Measurements from ENCODE around the gene ODAD2. TPM values are rescaled to one million over a fixed set of nuclear protein-coding genes. Genes with fewer than 3 reads are reported as not detected.

ODAD2 gene, protein sequence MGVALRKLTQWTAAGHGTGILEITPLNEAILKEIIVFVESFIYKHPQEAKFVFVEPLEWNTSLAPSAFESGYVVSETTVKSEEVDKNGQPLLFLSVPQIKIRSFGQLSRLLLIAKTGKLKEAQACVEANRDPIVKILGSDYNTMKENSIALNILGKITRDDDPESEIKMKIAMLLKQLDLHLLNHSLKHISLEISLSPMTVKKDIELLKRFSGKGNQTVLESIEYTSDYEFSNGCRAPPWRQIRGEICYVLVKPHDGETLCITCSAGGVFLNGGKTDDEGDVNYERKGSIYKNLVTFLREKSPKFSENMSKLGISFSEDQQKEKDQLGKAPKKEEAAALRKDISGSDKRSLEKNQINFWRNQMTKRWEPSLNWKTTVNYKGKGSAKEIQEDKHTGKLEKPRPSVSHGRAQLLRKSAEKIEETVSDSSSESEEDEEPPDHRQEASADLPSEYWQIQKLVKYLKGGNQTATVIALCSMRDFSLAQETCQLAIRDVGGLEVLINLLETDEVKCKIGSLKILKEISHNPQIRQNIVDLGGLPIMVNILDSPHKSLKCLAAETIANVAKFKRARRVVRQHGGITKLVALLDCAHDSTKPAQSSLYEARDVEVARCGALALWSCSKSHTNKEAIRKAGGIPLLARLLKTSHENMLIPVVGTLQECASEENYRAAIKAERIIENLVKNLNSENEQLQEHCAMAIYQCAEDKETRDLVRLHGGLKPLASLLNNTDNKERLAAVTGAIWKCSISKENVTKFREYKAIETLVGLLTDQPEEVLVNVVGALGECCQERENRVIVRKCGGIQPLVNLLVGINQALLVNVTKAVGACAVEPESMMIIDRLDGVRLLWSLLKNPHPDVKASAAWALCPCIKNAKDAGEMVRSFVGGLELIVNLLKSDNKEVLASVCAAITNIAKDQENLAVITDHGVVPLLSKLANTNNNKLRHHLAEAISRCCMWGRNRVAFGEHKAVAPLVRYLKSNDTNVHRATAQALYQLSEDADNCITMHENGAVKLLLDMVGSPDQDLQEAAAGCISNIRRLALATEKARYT
- under 1 TPM in 1 of 2 donors, not detected in 1; 0.10 TPM for total RNA-seq

DNA sequence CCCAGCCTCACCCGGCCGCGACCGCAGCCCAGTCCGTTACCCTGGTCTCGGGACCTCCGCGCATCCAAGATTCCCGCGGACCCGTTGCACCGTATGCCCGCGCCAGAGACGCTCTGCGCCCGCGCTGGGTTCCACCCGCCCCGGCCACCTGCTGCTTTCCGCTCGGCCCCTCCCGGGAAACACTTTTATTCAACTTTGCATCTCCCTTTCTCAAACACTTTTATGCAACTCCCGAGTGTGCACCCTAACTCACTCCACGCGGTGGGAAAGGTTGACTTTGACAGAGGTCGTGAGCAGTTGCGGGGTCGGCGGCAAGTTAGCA is at the start of gene ODAD2:
TSS of gene ODAD2 (minus strand) at position 126 of the 322 bp plus-strand sequence. CDS start 3,937 bp downstream, outside the sequence.
- peak within 1 kb of the TSS; percentile 88 to 95 for H3K4me3 Mint-ChIP-seq
- H3K27me3 Mint-ChIP-seq (ENCODE audit: low read depth): peaks cover 69% of the 10 kb centered on the region
- H3K4me1 Mint-ChIP-seq (ENCODE audit: low read depth): peaks cover 13% of the 10 kb centered on the region
- DNase-seq: no peak
- ATAC-seq (replicated peaks in 1 of 2): no peak
- no peaks in the 10 kb centered on the region for H3K9me3 Mint-ChIP-seq
- peak within 1 kb of the TSS; percentile 25 for H3K27ac Mint-ChIP-seq
- H3K36me3 Mint-ChIP-seq (ENCODE audit: insufficient read depth in 2 of 2): peaks cover 1 to 2% of the 10 kb centered on the region in 2 donors

DNA sequence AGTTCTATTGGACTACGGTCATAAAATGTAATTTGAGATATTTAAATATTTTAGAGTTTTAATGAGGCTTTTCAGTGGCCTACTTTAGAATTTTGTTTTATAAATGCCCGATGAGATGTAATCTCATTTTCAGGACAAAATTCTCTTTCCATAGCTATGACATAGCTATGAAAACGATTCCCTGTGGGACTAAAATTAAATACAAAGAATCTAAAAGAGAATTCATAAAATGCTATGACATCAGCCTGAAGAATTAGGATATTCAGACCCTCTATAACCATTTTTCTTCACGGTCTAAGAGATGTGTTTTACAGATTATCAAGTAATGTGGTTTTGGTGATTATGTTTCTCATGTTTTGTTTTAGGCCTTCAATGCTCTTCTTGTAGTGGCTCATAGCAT is 48.2 kb upstream of the ODAD2 start:
- Mint-ChIP-seq H3K27me3 (ENCODE audit: low read depth) (no peaks in the 10 kb centered on the region), H3K4me1 (ENCODE audit: low read depth) (no peaks in the 10 kb centered on the region), H3K36me3 (ENCODE audit: insufficient read depth in 2 of 2) (no peaks in the 10 kb centered on the region), H3K9me3 (peaks cover 0 to 2% of the 10 kb centered on the region in 2 donors), H3K4me3 (no peak overlapping the region), H3K27ac (no peak overlapping the region)
- DNase-seq: no peak
- ATAC-seq (replicated peaks in 1 of 2): no peak

DNA sequence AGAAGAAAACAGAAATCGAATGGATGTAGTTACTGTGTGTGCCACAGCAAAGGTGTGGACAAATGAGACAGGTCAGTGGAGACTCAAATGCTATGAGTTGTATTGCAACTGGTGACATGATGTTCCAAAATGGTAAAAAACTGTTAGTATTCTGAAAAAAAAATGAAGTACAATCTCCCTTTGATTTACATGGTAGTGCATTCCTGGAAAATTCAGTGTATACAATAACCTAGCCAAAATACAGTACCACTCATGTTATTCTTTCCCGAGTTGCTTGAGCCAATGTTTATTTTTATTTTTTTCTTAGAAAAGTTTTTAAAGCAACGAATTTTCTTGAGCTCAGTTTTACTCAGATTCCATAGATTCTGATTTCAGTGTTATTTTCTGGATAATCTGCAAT is 47.7 kb upstream of the ODAD2 start:
- H3K4me1 Mint-ChIP-seq (ENCODE audit: low read depth): no peaks in the 10 kb centered on the region
- no peak for DNase-seq
- no peaks in the 10 kb centered on the region for H3K27me3 Mint-ChIP-seq (ENCODE audit: low read depth)
- no peak overlapping the region for H3K4me3 Mint-ChIP-seq
- H3K36me3 Mint-ChIP-seq (ENCODE audit: insufficient read depth in 2 of 2): no peaks in the 10 kb centered on the region
- ATAC-seq (replicated peaks in 1 of 2): no peak
- H3K27ac Mint-ChIP-seq: no peak overlapping the region
- peaks cover 0 to 2% of the 10 kb centered on the region in 2 donors for H3K9me3 Mint-ChIP-seq

DNA sequence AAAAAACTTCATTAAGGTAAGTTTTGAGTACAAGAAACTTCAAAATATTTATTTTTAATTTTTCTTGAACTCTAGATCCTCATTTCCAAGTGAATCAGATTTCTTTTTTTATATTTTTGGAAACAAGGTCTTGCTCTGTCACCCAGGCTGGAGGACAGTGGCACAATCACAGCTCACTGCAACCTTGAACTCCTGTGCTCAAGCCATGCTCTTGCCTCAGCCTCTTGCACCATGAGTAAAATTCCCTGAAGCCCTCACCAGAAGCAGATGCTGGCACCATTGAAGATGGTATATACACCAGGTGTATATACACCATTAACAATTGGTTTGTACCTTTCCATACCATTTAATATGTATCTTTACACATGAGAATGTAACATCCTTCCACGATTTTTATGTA is 45.1 kb upstream of the ODAD2 start:
- Mint-ChIP-seq H3K27me3 (ENCODE audit: low read depth) (no peaks in the 10 kb centered on the region), H3K4me3 (no peak overlapping the region)
- ATAC-seq (replicated peaks in 1 of 2): no peak

DNA sequence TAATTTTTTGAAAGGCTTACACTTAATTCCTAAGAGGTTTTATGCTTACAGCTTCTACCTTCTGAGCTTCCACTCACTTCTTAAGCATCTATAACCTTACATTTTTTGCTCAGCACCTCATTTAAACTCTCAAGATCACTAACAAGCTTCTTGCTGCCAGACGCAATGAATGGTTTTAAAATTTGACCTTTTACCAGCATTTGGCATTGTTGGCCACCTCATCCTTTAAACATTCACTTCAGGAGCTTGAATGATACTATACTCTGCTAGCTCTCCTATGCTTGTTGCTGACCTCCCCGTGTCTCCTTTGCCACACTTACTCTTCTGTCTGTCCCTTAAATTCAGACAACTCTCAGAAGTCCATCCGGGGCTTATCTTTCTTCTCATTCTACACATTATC is 37.7 kb upstream of the ODAD2 start:
- ATAC-seq (replicated peaks in 1 of 2): no peak
- H3K4me3 Mint-ChIP-seq: no peak overlapping the region
- no peak overlapping the region for H3K27ac Mint-ChIP-seq
- no peaks in the 10 kb centered on the region for H3K9me3 Mint-ChIP-seq
- H3K4me1 Mint-ChIP-seq (ENCODE audit: low read depth): no peaks in the 10 kb centered on the region
- no peaks in the 10 kb centered on the region for H3K36me3 Mint-ChIP-seq (ENCODE audit: insufficient read depth in 2 of 2)
- DNase-seq: no peak
- peaks cover 11% of the 10 kb centered on the region for H3K27me3 Mint-ChIP-seq (ENCODE audit: low read depth)

More for the DNA sequence above, 45.1 kb upstream of the ODAD2 start:
- Mint-ChIP-seq H3K4me1 (ENCODE audit: low read depth) (no peaks in the 10 kb centered on the region), H3K36me3 (ENCODE audit: insufficient read depth in 2 of 2) (no peaks in the 10 kb centered on the region), H3K9me3 (peaks cover 0 to 2% of the 10 kb centered on the region in 2 donors), H3K27ac (no peak overlapping the region)
- no peak for DNase-seq

DNA sequence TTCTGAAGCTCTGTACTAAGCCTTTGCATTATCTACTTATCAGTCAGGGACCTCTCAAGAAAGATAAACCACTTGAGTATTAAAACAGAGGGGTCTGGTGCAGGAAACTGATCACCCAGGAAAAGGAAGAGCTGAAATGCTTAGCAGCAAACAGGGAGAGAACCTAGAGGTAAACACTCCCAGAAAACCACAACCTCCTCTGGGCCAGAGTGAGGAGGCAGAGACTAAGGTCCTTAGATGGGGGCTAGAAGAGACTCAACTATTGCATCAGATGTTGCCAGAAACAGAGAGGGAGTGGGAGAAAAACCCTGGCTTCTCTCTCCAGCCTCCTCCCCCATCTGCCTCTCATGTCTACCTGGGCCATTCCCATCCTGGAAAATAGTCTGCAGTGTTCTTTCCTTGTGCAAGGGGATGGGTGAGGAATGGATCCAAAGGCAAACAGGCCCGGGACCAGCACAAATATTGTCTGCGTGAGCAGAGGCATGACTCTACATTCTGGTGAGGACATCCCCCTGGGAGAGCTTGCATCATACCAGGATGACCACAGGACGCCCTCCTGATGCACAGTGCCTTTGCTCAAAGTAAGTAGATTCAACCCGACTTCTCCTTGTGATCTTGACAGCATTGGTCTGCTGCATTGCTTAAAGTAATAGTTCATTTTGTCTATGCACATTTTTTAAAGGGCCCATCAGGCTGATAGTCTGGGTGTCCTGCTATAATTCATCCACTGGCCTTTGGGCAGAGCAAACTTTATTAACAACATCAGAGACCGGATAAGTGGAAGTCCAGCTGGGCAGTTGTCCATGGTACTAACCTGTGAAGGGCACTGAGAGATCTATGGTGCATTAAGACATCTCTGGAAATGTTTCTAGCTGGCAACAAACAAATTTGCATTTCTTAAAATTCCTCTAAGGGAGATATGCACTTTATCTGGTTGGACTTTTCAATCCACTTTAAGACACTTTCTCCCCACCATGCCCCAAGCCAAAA is 22.4 kb upstream of the ODAD2 start:
- H3K4me3 Mint-ChIP-seq: no peak overlapping the region
- no peaks in the 10 kb centered on the region for H3K36me3 Mint-ChIP-seq (ENCODE audit: insufficient read depth in 2 of 2)
- H3K27ac Mint-ChIP-seq: no peak overlapping the region
- DNase-seq: no peak
- H3K27me3 Mint-ChIP-seq (ENCODE audit: low read depth): peaks cover 23% of the 10 kb centered on the region
- no peak for ATAC-seq (replicated peaks in 1 of 2)
- no peaks in the 10 kb centered on the region for H3K9me3 Mint-ChIP-seq
- H3K4me1 Mint-ChIP-seq (ENCODE audit: low read depth): no peaks in the 10 kb centered on the region

GRCh38 chr10:28020080-28020860 is 21.4 kb upstream of the ODAD2 start:
- Mint-ChIP-seq H3K36me3 (ENCODE audit: insufficient read depth in 2 of 2) (no peaks in the 10 kb centered on the region), H3K9me3 (no peaks in the 10 kb centered on the region), H3K27ac (no peak overlapping the region), H3K4me1 (ENCODE audit: low read depth) (peaks cover under 1% of the 10 kb centered on the region), H3K4me3 (no peak overlapping the region), H3K27me3 (ENCODE audit: low read depth) (peaks cover 23% of the 10 kb centered on the region)
- DNase-seq: no peak
- ATAC-seq (replicated peaks in 1 of 2): no peak

DNA sequence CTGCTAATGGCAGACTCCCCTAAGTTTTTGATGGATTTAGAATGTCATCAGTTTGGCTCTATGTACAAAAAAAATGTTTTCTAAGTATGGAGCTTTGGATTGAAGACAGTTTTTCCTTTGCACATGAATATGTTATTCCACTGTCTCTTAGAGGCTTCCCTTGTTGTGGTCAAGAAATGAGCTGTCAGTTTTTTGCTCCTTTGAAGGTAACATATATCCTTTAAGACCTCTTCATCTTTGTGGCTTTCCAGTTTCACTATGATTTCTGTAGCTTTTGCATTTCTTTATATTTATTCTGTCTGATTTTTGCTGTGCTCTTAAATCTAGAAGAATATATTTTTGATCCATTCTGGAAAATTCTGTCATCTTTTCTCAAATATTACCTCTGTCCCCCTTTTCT is 15.8 kb upstream of the ODAD2 start:
- H3K36me3 Mint-ChIP-seq (ENCODE audit: insufficient read depth in 2 of 2): no peaks in the 10 kb centered on the region
- peaks cover 35% of the 10 kb centered on the region for H3K27me3 Mint-ChIP-seq (ENCODE audit: low read depth)
- peaks cover 11% of the 10 kb centered on the region for H3K4me1 Mint-ChIP-seq (ENCODE audit: low read depth)
- DNase-seq (no peak), ATAC-seq (replicated peaks in 1 of 2) (peak; percentile 41 to 72)
- H3K4me3 Mint-ChIP-seq: no peak overlapping the region
- H3K27ac Mint-ChIP-seq: no peak overlapping the region
- no peaks in the 10 kb centered on the region for H3K9me3 Mint-ChIP-seq

DNA sequence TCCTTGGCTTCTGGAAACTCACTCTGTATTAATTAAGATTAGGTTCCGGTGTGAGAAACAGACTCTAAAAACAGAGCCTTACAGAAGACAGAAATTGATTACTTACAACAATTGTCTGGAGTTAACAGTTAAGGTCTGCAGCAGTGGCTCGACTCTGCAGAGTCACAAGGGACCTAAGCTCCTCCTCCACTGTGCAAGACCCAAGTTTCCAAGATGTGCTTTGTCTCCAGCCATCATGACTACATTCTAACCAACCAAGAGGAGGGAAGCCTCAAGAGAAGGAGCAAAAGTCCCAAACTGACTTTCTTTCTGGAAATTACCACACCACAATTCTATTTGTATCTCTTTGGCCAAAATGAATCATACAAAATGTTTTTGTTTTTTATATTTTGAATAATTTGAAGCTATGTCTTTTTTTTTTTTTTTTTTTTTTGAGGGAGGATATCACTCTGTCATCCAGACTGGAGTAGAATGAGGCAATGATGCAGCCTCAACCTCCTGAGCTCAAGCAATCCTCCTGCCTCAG is 14.2 kb upstream of the ODAD2 start:
- Mint-ChIP-seq H3K27ac (no peak overlapping the region), H3K36me3 (ENCODE audit: insufficient read depth in 2 of 2) (no peaks in the 10 kb centered on the region), H3K9me3 (no peaks in the 10 kb centered on the region), H3K27me3 (ENCODE audit: low read depth) (peaks cover 44% of the 10 kb centered on the region), H3K4me3 (no peak overlapping the region), H3K4me1 (ENCODE audit: low read depth) (peaks cover 11% of the 10 kb centered on the region)
- DNase-seq (no peak), ATAC-seq (replicated peaks in 1 of 2) (peak; percentile 72 to 84)

DNA sequence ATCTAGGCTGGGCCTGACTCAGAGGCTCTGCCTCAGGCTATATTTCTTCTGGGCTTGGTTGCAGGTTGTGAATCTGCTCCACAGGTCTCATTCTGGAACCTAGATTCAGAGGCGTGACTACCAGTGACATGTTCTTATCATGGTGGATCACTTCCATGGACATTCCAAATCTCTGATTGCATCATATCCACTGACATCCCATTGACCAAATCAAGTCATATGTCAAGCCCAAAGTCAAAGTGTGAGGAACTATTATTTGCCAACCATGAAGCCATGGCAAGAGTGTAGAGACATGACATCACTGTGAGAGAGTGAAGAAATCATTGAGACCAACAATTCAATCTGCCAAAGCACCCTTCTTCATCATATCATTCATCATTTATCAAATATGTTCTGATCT is 11.9 kb upstream of the ODAD2 start:
- peaks cover 11% of the 10 kb centered on the region for H3K4me1 Mint-ChIP-seq (ENCODE audit: low read depth)
- no peak for DNase-seq
- H3K9me3 Mint-ChIP-seq: no peaks in the 10 kb centered on the region

GRCh38 chr10:28008054-28008453 is 9.2 kb upstream of the ODAD2 start:
- DNase-seq (no peak), ATAC-seq (replicated peaks in 1 of 2) (no peak)
- Mint-ChIP-seq H3K27ac (no peak overlapping the region), H3K4me3 (no peak overlapping the region), H3K4me1 (ENCODE audit: low read depth) (no peaks in the 10 kb centered on the region), H3K27me3 (ENCODE audit: low read depth) (peaks cover 44% of the 10 kb centered on the region), H3K36me3 (ENCODE audit: insufficient read depth in 2 of 2) (no peaks in the 10 kb centered on the region), H3K9me3 (no peaks in the 10 kb centered on the region)

More for the DNA sequence above, 11.9 kb upstream of the ODAD2 start:
- ATAC-seq (replicated peaks in 1 of 2): no peak
- Mint-ChIP-seq H3K4me3 (no peak overlapping the region), H3K36me3 (ENCODE audit: insufficient read depth in 2 of 2) (no peaks in the 10 kb centered on the region), H3K27me3 (ENCODE audit: low read depth) (peaks cover 41% of the 10 kb centered on the region), H3K27ac (no peak overlapping the region)
